ENCODE data around the gene C14orf119. TPM values are rescaled to one million over a fixed set of nuclear protein-coding genes. Genes with fewer than 3 reads are reported as not detected.

C14orf119 gene
- total RNA-seq, 1 experiment from 2014 or later: 39.6 TPM

DNA sequence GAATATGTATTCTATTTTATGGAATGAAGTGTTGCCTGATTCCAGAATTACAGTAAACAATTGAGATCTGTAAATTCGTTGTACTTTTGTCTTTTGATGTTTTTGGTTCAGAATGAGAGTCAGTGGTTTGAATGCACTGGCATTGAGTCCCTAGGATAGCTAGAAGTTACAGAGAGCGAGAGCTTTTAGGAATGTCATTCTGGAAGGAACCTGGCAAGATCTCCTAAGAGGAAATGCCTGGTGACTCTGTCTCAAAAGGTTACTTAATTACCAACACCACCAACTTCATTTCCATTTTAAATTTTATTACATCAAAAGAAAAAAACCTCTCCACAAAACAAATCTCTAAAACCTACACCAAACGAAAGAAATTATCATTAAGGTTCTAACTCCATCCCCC is 29.7 kb downstream of the C14orf119 start:
- BruUV-seq (replicated peaks): no TSS peak
- intact Hi-C loops (cut with micrococcal nuclease): no loop called here
- ChIA-PET POLR2A (interaction anchor here (0.6 to 3.4 kb wide), 9 partner anchors 11 to 527 kb away, joined by 3 to 30 read pairs (median 3); partner anchors contain the start of gene ABHD4), CTCF (interaction anchor here (0.6 to 20.7 kb wide), 6 partner anchors 23 to 160 kb away, joined by 3 to 766 read pairs (median 3); partner anchors contain the start of gene SLC7A8)
- no peak overlapping the region for H3K27ac Mint-ChIP-seq (ENCODE audit: low read depth, unreplicated experiment)
- H3K4me1 Mint-ChIP-seq (ENCODE audit: insufficient read depth, unreplicated experiment): peaks cover 28% of the 10 kb centered on the region
- TF ChIP-seq, protein P1, sequence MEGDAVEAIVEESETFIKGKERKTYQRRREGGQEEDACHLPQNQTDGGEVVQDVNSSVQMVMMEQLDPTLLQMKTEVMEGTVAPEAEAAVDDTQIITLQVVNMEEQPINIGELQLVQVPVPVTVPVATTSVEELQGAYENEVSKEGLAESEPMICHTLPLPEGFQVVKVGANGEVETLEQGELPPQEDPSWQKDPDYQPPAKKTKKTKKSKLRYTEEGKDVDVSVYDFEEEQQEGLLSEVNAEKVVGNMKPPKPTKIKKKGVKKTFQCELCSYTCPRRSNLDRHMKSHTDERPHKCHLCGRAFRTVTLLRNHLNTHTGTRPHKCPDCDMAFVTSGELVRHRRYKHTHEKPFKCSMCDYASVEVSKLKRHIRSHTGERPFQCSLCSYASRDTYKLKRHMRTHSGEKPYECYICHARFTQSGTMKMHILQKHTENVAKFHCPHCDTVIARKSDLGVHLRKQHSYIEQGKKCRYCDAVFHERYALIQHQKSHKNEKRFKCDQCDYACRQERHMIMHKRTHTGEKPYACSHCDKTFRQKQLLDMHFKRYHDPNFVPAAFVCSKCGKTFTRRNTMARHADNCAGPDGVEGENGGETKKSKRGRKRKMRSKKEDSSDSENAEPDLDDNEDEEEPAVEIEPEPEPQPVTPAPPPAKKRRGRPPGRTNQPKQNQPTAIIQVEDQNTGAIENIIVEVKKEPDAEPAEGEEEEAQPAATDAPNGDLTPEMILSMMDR (IDR thresholded peaks at IDR 0.05; ENCODE audit: unreplicated experiment): no peak
- H3K27me3 Mint-ChIP-seq (ENCODE audit: insufficient read depth, unreplicated experiment): no peaks in the 10 kb centered on the region
- no peak for DNase-seq (ENCODE audit: unreplicated experiment)
- no peaks in the 10 kb centered on the region for H3K36me3 Mint-ChIP-seq (ENCODE audit: insufficient read depth, unreplicated experiment)
- H3K9me3 Mint-ChIP-seq (ENCODE audit: unreplicated experiment): no peaks in the 10 kb centered on the region
- H3K4me3 Mint-ChIP-seq (ENCODE audit: unreplicated experiment): no peak overlapping the region

DNA sequence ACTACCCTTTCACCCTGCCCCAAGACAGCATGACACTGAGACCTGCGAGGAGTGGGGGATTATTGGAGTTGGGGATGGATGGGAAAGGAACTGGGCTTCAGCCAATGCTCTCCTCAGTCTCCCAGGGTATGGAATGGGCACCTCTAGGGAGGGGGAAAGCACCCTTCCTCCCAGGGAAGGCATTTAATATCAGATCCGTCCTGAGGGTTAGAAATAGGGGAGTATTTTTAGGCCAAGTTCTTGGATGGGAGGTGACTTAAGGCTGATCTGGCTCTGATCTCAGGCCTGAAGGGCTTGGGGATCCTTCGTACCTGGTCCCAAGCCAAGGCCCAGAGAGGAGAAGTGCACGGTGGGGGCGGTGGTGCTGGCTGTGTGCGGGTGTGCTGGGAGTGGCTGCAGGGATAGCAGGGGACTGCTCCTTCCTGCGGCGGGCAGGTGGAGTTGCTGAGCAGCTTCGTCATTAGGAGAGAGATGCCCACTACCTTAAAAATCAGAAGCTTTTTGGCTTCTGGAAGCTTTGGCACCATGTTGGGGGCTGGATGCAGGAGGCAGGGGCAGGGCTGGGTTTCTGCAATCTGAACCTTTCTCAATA is 30.7 kb downstream of the C14orf119 start:
- DNase-seq (ENCODE audit: unreplicated experiment): no peak
- ChIA-PET CTCF (interaction anchor here (0.7 to 20.7 kb wide), 2 partner anchors 16 to 60 kb away, joined by 3 to 766 read pairs; partner anchors contain the start of gene SLC7A8), POLR2A (interaction anchor here (0.8 to 1.6 kb wide), 4 partner anchors 11 to 61 kb away, joined by 3 to 4 read pairs (median 3); no protein-coding TSS in a partner anchor)
- no peak overlapping the region for H3K27ac Mint-ChIP-seq (ENCODE audit: low read depth, unreplicated experiment)
- no peaks in the 10 kb centered on the region for H3K9me3 Mint-ChIP-seq (ENCODE audit: unreplicated experiment)
- peaks cover 38% of the 10 kb centered on the region for H3K4me1 Mint-ChIP-seq (ENCODE audit: insufficient read depth, unreplicated experiment)
- TF ChIP-seq, protein P1 (IDR thresholded peaks at IDR 0.05; ENCODE audit: unreplicated experiment): no peak
- H3K36me3 Mint-ChIP-seq (ENCODE audit: insufficient read depth, unreplicated experiment): no peaks in the 10 kb centered on the region
- H3K27me3 Mint-ChIP-seq (ENCODE audit: insufficient read depth, unreplicated experiment): no peaks in the 10 kb centered on the region
- BruUV-seq (replicated peaks): no TSS peak
- H3K4me3 Mint-ChIP-seq (ENCODE audit: unreplicated experiment): no peak overlapping the region
- intact Hi-C loops (cut with micrococcal nuclease): no loop called here

DNA sequence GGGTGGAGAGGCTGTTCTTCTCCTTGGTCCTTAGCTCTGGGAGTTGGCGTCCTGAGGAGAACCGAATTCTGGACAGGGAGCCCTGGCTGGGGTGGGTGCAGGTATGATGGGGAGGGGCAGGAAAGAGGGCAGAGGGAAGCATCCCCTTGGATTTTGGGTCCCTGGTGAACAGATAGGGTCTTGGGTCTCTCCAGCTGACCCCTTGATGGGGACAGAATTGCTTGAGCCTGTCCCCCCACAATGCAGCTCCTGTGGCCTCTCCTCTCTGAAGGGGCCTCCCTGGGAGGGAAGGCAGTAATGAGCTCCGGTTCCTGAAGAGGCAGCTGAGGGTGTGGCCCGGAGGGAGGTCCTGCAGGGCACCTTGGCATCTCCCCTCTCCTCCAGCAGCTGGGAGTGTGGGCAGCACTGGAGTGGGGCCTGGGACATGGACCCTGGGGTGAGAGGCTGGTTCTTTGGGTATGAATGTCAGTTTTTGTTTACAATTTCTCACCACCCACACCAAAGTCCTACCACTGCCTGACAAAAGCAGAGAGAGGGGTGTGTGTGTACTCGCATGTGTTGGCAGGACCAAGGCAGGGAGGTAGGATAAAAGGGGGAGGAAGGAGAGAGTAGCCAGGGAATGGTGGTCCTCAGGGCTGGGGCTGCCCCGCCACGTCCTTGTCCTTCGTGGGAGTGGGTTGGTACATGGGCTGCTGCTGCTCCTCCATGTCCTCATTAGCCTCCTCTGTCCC is 31.4 kb downstream of the C14orf119 start:
- DNase-seq (ENCODE audit: unreplicated experiment): no peak
- TF ChIP-seq, protein P1 (IDR thresholded peaks at IDR 0.05; ENCODE audit: unreplicated experiment): no peak
- no peak overlapping the region for H3K27ac Mint-ChIP-seq (ENCODE audit: low read depth, unreplicated experiment)
- CTCF ChIA-PET: interaction anchor here (0.7 to 20.7 kb wide), 2 partner anchors 15 to 59 kb away, joined by 3 to 766 read pairs; partner anchors contain the start of gene SLC7A8
- no peaks in the 10 kb centered on the region for H3K36me3 Mint-ChIP-seq (ENCODE audit: insufficient read depth, unreplicated experiment)
- no peaks in the 10 kb centered on the region for H3K9me3 Mint-ChIP-seq (ENCODE audit: unreplicated experiment)
- POLR2A ChIA-PET: interaction anchor here (0.7 to 1.6 kb wide), 2 partner anchors 11 to 47 kb away, joined by 3 to 4 read pairs; no protein-coding TSS in a partner anchor
- H3K27me3 Mint-ChIP-seq (ENCODE audit: insufficient read depth, unreplicated experiment): no peaks in the 10 kb centered on the region
- BruUV-seq (replicated peaks): no TSS peak
- peaks cover 41% of the 10 kb centered on the region for H3K4me1 Mint-ChIP-seq (ENCODE audit: insufficient read depth, unreplicated experiment)
- intact Hi-C loops (cut with micrococcal nuclease): no loop called here
- no peak overlapping the region for H3K4me3 Mint-ChIP-seq (ENCODE audit: unreplicated experiment)

DNA sequence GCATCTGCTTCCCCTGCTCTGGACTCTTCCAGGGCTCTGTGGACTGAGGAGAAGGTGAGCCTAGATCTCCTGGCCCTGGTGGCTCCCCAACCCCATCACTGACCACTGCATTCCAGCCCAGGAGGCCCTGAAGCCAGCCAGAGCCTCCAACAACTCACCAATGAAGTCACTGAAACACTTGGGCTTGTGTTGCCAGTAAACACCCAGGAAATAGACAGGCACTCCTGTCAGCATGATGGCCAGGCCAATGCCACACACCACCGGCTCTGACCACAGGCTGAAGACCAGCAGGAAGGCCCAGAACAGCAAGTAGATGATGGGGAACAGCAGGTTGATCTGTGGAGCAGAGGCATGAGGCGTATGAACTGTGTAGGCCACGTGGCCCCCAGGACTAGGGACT is 32.6 kb downstream of the C14orf119 start:
- TF ChIP-seq, protein P1 (IDR thresholded peaks at IDR 0.05; ENCODE audit: unreplicated experiment): no peak
- H3K4me3 Mint-ChIP-seq (ENCODE audit: unreplicated experiment): no peak overlapping the region
- no TSS peak for BruUV-seq (replicated peaks)

More for the DNA sequence above, 32.6 kb downstream of the C14orf119 start:
- Mint-ChIP-seq H3K36me3 (ENCODE audit: insufficient read depth, unreplicated experiment) (no peaks in the 10 kb centered on the region), H3K27ac (ENCODE audit: low read depth, unreplicated experiment) (no peak overlapping the region), H3K9me3 (ENCODE audit: unreplicated experiment) (no peaks in the 10 kb centered on the region), H3K27me3 (ENCODE audit: insufficient read depth, unreplicated experiment) (no peaks in the 10 kb centered on the region), H3K4me1 (ENCODE audit: insufficient read depth, unreplicated experiment) (peaks cover 41% of the 10 kb centered on the region)
- ChIA-PET POLR2A (no interaction called here), CTCF (interaction anchor here (20.7 kb wide), 1 partner anchor 58 kb away, joined by 766 read pairs; the partner anchor contains the start of gene SLC7A8)
- intact Hi-C loops (cut with micrococcal nuclease): no loop called here
- DNase-seq (ENCODE audit: unreplicated experiment): no peak

Data from MCF 10A (cell line).